Measurements from ENCODE around the gene LYL1.
"Not testable (repeated sequence)": the region's sequence is repeated elsewhere in the genome, so short reads cannot be mapped to it uniquely, and the experiment has no call there.

LYL1 gene

DNA sequence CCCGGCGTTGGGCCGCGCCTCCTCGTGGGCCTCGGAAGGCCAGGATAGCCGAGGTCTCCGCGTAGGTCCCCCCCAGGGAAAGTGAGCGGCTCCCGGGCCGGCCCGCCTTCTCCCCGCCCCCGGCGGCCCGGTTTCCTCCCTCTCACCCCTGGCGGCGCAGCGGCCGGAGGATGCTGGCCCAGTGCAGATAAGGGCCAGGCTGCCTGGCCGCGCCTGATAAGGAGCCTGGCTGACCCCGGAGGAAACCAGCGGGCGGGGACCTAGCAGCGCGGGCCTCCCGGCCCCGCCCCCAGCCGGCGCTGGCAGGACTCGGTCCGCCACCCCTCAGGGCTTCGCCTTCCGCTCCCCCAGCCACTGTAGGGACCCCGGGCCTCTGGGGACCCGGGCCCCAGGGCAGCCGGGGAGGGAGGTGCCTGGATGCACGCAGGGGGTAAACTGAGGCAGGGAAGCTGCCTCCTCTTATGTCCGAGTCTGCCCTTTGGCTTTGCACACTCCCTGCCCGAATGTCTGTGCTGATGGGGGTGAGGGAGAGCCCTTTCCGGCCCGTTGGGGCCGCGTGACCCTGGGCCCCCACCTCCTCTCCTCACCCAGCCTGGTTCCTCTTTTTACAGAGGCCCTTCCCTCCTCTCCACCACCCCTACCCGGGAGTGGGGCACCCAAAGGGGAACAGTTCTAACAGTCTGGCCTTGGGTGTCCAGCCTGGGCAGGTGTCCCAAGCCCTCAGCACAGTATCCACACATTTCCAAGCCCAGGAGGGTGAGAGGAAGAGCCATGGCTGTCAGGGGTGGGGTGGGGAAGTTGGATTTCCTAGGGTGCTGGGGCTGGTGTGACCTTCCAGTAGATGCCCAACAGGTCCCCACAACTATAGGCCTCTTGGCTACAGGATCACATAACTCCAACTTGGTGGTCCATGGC is at the start of gene LYL1:
Gene LYL1 (minus strand): TSS at position 193 of the 915 bp plus-strand sequence. CDS start 1,687 bp downstream, outside the sequence.
- no peak for DNase-seq

- peak; percentile 94 for DNase-seq
These were observed 49.1 kb upstream of the LYL1 start for GRCh38 chr19:13151605-13152355.

- peak; percentile 19 for DNase-seq
These were observed 48.4 kb upstream of the LYL1 start for GRCh38 chr19:13150931-13151604.

- peak; percentile 91 for DNase-seq
These were observed 47.7 kb upstream of the LYL1 start, which contains the start of the genes IER2 and STX10 for GRCh38 chr19:13150187-13150930. Gene IER2, plus strand, starts transcription at chr19:13150411. Its CDS starts 2,776 bp downstream, at chr19:13153187. Gene STX10, minus strand, starts transcription at chr19:13150375. Its CDS starts 202 bp downstream, at chr19:13150173.

GRCh38 chr19:13149628-13150186 is 47.0 kb upstream of the LYL1 start:
- peak; percentile 22 for DNase-seq

GRCh38 chr19:13149173-13149627 is 46.5 kb upstream of the LYL1 start:
- not testable (repeated sequence) for DNase-seq

GRCh38 chr19:13146763-13147563 is 44.3 kb upstream of the LYL1 start:
- DNase-seq, result no peak

GRCh38 chr19:13139633-13140311 is 37.1 kb upstream of the LYL1 start:
- DNase-seq, result no peak

DNA sequence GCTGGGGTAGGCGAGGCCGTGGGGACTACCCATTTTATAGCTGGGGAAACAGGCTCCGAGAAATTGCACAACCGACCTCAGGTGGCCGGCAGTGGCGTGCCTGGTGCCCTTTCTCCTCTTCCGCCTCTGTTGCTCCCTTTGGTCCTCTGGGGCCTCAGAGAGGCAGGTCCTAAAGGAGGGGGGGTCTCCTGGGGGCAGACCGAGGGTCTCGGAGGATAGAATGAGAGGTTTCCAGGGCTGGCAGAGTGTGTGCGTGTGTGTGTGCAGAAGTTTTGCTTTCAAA is 36.2 kb upstream of the LYL1 start:
- no peak for DNase-seq

GRCh38 chr19:13138171-13138915 is 35.7 kb upstream of the LYL1 start:
- DNase-seq, result no peak

- DNase-seq, result no peak
These were observed 34.7 kb upstream of the LYL1 start for GRCh38 chr19:13137290-13137794.

- no peak for DNase-seq
These were observed 32.7 kb upstream of the LYL1 start for GRCh38 chr19:13135068-13136062.

GRCh38 chr19:13134626-13135025 is 32.0 kb upstream of the LYL1 start:
- DNase-seq, result no peak

DNA sequence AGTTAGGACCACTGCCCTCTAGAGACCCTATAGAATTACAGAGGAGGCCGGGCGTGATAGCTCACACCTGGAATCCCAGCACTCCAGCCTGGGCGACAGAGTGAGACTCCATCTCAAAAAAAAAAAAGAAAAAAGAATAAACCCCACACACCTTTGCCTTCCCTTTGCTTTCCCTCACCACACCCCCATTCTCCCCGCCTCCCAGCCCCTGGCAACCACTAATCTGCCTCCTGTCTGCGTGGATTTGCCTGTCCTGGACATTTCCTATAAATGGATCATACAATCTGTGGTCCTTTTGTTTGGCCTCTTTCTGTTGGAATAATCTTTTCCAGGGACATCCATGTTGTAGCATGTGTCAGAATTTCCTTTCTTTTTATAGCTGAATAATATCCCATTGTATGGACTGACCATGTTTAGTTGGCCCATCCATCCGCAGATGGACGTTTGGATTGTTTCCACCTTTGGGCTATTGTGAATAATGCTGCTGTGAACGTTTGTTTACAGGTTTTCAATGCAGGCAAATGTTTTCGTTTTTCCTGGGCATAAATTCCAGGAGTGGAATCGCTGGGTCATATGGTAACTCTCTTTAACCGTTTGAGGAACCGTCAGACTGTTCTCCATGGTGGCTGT is 30.7 kb upstream of the LYL1 start:
- no peak for DNase-seq

DNA sequence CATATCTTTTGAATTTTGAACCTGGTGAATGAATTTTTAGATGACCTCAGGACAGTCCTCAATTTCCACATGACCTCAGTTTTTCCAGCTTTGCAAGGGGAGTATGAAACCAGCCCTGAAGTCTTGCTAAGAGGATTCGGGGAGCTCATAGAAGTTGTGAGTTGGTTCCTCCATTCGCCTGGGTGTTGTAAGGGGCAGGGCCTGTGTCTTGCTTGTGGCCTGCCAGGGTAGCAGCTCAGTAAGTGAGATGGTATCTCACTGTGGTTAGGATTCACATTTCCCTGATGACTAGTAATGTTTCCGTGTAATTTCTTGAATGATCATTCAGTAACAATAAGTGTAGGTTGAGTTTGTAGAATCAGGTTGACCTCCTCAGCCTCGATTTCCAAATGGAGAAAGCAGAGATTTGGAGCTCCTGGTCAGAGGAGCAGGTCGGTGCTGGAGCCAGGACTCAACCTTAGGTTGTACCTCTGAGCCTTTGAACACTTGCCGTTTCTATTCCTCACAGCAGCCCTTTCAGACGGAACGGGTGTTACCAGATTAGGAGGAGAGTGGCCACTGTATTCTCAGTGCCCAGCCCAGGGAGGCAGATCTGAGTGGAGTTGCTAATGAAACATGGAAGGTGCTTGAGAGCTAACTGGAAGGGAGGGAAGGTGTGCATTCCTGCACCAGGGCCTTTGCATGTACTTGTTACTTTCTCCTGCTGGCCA is 30.0 kb upstream of the LYL1 start:
- peak; percentile 37 for DNase-seq

DNA sequence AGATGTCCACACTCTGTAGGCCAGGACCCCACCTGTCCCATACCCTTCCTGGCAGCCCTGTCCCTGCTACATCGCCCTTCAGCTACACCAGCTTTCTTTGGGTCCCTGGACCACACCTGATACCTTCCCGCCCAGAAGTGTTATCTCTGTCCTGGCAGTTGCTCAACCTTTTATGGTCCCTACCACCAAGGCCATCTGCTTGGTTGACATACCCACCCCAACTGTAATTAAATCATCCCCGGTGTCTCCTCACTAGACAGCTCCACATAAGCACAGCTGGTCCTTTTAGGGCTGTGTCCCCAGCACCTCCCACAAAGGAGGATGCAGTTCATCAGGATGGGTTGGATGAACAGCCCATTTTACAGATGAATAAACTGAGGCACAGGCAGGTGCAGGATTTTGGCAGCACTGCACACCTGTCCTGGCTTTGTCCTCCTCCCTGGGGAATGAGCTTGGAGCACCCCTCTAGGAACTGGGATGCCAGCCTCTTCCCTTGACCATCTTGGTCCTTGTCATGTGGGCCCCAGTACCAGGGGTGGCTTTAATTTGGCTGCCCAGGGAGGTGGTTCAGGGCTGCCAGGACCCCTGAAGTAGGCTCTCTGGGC is 28.3 kb upstream of the LYL1 start:
- DNase-seq, result no peak

DNA sequence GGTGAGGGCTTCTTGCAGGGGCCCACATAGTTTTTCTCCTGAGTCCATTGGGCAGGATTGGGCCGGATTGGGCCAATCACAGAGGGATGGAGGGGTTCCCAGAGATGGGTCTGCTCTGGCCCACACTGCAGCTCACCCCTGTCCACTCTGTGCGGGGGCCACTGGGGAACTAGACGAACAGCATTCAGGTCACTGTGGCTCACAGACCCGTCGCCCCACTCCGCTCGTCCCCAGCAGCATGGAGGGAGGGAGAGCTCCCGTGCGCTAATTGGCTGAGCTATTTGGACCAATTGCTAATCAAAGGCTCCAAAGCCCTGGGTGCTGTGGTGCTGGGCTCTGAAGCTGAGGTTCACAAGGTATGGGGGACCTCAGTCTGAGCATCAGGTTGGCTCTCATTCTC is 26.7 kb upstream of the LYL1 start:
- DNase-seq, result no peak
